Gastroesophageal sphincter (tissue), 3 donors: ENCODE data around the gene NACA.

Experiments used
- POLR2A ChIP-seq, 2 donors: fragments of 450-650 bp; IDR thresholded peaks; one replicate each; pipeline ENCODE4 v1.6.1; 2017; ENCODE audit warnings: antibody characterized with exemption in 2 of 2, mild to moderate bottlenecking in 2 of 2, moderate library complexity in 1 of 2
- TF ChIP-seq, protein P1 (sequence below), 4 experiments: fragments of 200-600 bp in 2 of 4; fragments of 450-650 bp in 2 of 4; sonication (generic) in 1 of 4; IDR thresholded peaks; one replicate each; pipeline ENCODE4 v1.5.1; 2017 to 2019; ENCODE audit warnings: antibody characterized with exemption in 4 of 4, mild to moderate bottlenecking in 2 of 4, moderate library complexity in 2 of 4

DNA sequence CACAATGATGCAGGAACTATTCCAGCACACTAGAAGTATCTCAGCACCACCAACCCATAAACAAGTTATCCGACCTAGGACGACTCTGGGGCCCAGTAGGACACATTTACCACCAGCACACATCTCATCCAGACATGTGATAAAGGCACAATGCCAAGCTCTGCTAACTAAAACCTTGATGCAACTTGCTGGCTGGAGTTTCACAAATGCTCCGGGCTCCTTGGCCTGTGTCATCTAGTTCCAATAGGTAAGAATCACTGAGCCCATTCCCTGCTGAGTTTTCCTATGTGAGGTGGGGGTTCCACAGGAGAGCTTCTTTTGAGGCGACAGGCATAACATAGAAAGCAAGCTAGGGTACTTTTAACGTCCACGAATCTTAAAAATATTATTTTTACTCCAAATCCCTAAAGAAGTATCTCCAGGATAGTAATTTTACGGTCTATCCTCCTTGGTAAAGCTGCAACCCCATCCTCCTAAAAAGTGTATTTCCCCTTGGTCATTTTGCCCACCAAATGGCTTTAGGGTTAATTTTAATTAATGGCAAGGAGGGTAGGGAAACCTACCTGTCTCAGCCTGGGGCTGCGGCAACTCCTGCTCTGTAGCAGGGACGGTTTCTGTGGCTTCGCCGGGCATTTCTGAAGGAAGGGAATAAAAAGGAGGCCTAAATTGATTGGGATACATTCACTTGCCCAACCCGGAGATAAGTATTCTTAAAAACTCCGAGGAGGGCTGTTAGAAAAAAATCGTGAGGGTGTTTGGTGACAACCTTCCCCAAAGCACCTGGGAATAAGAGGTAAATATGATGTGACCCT lies 1.0 kb downstream of the NACA start:
- TF ChIP-seq, protein P1, sequence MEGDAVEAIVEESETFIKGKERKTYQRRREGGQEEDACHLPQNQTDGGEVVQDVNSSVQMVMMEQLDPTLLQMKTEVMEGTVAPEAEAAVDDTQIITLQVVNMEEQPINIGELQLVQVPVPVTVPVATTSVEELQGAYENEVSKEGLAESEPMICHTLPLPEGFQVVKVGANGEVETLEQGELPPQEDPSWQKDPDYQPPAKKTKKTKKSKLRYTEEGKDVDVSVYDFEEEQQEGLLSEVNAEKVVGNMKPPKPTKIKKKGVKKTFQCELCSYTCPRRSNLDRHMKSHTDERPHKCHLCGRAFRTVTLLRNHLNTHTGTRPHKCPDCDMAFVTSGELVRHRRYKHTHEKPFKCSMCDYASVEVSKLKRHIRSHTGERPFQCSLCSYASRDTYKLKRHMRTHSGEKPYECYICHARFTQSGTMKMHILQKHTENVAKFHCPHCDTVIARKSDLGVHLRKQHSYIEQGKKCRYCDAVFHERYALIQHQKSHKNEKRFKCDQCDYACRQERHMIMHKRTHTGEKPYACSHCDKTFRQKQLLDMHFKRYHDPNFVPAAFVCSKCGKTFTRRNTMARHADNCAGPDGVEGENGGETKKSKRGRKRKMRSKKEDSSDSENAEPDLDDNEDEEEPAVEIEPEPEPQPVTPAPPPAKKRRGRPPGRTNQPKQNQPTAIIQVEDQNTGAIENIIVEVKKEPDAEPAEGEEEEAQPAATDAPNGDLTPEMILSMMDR (IDR thresholded peaks at IDR 0.05): no peak
- TF ChIP-seq POLR2A (IDR thresholded peaks at IDR 0.05): no peak
